Measurements from ENCODE around the gene ADCY3.

ADCY3 gene

DNA sequence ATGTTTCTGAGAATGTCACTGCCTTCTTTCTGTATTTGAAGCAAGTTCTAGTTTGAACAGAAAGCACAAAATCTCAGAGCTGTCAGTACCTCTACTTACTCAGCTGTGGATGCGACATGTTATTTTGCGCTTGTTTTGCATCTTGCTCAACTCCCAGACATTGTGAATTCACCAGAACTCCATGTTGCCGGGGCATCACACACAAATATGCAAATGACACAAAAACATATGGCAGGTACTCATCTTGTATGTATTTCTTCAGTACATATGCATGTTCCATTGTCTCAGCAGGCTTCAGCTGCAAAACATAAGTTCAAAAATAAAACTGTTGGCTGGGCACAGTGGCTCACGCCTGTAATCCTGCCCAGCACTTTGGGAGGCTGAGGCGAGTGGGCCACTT, 30.8 kb downstream of the ADCY3 start:
- TF ChIP-seq, protein P1, sequence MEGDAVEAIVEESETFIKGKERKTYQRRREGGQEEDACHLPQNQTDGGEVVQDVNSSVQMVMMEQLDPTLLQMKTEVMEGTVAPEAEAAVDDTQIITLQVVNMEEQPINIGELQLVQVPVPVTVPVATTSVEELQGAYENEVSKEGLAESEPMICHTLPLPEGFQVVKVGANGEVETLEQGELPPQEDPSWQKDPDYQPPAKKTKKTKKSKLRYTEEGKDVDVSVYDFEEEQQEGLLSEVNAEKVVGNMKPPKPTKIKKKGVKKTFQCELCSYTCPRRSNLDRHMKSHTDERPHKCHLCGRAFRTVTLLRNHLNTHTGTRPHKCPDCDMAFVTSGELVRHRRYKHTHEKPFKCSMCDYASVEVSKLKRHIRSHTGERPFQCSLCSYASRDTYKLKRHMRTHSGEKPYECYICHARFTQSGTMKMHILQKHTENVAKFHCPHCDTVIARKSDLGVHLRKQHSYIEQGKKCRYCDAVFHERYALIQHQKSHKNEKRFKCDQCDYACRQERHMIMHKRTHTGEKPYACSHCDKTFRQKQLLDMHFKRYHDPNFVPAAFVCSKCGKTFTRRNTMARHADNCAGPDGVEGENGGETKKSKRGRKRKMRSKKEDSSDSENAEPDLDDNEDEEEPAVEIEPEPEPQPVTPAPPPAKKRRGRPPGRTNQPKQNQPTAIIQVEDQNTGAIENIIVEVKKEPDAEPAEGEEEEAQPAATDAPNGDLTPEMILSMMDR (IDR thresholded peaks at IDR 0.05; ENCODE audit: control insufficient read depth, extremely low read depth, insufficient read depth), result no peak
- no peak overlapping the region for H3K4me3 ChIP-seq (ENCODE audit: low read depth, low read length)
- no peak for DNase-seq (ENCODE audit: low read depth)

DNA sequence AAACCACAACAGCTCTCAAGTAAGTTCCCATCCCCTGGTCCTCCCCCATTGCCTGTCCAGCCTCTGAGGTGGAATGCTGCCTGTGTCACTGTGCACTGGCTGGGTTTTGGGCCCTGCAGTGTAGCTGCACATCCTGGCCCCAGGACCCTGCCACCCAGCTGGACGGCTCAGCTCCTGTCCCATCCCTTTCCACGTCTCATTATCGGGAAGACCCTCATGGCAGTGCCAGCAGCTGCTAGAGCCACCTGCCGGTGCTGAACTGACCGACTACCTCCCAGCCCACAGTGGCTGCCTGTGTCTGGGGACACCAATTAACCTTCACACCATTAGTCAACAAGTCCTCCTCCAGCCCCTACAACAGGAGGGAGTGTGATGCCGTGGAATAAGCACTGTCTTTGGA, 31.9 kb downstream of the ADCY3 start:
- TF ChIP-seq, protein P1 (IDR thresholded peaks at IDR 0.05; ENCODE audit: control insufficient read depth, extremely low read depth, insufficient read depth), result no peak
- H3K4me3 ChIP-seq (ENCODE audit: low read depth, low read length), result no peak overlapping the region
- no peak for DNase-seq (ENCODE audit: low read depth)

DNA sequence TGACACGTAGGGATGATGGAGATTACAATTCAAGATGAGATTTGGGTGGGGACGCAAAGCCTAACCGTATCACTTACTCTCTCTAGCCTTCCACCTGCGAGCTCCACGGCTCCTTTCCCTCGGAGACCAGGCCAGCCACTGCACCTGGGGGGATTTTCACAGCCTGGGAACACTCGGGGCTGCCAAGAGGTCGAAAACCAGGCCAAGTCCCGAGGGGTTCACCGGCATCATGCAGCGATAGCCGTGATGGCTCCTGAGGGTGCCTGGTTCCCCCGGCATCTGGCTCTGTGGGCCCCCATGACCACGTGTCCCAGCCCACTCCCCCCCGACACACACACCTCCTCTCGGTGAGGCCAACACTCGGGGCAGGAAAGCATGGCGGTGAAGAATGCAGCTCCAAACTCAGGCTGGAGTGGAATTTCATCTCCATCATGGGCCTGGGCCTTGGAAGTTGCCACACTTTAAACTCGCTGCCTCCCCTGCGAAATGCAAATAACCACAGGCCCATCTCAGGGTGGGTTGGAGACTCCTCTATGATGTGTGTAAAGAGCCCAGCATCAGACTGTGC, 32.6 kb downstream of the ADCY3 start:
- no peak for DNase-seq (ENCODE audit: low read depth)
- TF ChIP-seq, protein P1 (IDR thresholded peaks at IDR 0.05; ENCODE audit: control insufficient read depth, extremely low read depth, insufficient read depth), result no peak
- H3K4me3 ChIP-seq (ENCODE audit: low read depth, low read length), result no peak overlapping the region

DNA sequence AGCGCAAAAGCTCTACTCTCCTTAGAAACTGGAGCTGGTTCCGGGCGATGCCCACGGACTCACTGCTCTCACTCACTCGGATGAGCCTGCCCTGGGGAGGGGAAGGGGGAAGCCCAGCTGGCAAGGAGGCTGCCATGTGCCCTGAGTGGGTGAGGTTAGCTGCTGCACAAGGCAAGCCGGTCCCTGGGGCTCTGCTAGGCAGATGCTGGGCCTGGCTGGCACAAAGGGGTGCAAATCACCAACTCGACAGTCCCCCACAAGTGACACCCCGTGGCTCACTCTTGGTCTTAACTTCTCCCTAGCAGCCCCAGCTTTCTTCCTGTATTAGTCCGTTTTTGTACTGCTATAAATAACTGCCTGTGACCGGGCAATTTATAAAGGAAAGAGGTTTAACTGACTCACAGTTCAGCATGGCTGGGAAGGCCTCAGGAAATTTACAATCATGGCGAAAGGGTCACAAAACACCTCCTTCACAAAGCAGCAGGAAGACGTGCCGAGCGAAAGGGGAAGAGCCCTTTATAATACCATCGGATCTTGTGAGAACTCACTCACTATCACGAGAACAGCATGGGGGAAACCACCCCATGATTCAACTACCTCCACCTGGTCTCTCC, 33.2 kb downstream of the ADCY3 start:
- no peak for DNase-seq (ENCODE audit: low read depth)
- H3K4me3 ChIP-seq (ENCODE audit: low read depth, low read length), result no peak overlapping the region

DNA sequence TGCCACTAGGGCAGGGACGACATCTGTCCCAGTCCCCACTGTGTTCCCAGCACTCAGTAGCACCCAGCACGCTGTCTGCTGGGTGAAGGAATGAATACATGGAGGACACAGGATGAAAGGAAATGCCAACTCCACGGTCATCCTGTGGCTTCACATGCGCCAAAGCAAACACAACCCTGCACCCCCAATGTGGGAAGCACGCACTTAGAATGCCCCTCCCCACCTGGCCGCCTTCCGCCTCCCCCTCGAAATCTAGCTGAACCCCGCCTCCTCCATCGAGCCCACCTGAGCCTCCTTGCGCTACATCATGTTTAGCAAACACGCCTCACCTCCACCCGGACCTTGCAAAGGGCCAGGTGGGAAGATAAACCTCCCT, 33.9 kb downstream of the ADCY3 start:
- no peak overlapping the region for H3K4me3 ChIP-seq (ENCODE audit: low read depth, low read length)
- TF ChIP-seq, protein P1 (IDR thresholded peaks at IDR 0.05; ENCODE audit: control insufficient read depth, extremely low read depth, insufficient read depth), result no peak
- no peak for DNase-seq (ENCODE audit: low read depth)

More for the DNA sequence above, 33.2 kb downstream of the ADCY3 start:
- TF ChIP-seq, protein P1 (IDR thresholded peaks at IDR 0.05; ENCODE audit: control insufficient read depth, extremely low read depth, insufficient read depth), result no peak

DNA sequence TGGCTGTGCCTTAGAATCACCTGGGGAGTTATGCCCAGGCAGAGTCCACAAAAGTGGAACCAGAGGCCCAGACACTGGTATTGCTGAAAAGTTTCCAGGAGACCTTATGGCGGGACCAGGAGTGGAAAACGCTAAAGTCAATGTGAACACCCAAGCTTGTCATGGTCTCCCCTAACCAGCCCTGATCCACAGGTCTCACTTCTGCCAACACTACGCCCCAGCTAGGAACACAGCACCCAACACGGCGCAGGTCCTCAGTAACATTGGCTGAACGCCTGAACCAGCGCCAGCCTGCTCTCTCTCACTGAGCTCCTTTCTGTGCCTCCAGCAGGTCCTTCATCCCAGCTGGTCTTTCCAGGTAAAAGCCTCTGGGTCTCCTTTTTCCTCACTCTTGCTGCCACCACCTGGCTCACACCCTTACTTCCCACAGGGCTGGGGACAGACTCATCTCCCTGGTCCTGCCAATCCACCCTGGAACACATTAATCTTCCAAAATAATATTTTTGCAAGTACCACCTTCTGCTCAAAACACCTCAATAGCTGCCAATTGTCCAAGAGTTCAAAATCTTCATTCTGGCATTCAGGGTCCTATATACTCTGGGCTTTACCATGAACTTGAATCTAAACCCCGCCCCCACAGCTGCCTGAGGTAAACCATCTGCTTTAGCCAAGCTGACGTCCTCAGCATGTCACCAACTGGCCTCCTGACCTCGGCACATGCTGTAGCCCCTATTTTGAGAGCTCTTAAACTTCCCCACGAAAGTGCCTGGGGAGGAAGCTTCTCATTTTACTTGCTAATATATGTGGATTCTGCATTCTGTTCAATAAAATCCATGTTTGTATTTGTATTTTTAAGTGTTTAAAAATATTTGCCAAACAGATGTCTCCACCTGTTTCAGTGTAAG, 34.6 kb downstream of the ADCY3 start:
- H3K4me3 ChIP-seq (ENCODE audit: low read depth, low read length), result no peak overlapping the region
- DNase-seq (ENCODE audit: low read depth), result no peak
- TF ChIP-seq, protein P1 (IDR thresholded peaks at IDR 0.05; ENCODE audit: control insufficient read depth, extremely low read depth, insufficient read depth), result no peak
